Superior temporal gyrus (tissue), 1 donor: ENCODE measurements around the gene LAMC1.
"Not testable (repeated sequence)": the region's sequence is repeated elsewhere in the genome, so short reads cannot be mapped to it uniquely, and the experiment has no call there.

Source experiments
- DNase-seq: peaks from one replicate; pipeline ENCODE4 v3.0.0-alpha.2; 2016; ENCODE audit errors: extremely low spot score

LAMC1 gene

GRCh38 chr1:183043872-183044854 is 20.9 kb downstream of the LAMC1 start:
- no peak for DNase-seq

- no peak for DNase-seq
Measured at GRCh38 chr1:183044893-183045649, 21.9 kb downstream of the LAMC1 start.

- DNase-seq = no peak
Measured at GRCh38 chr1:183048087-183049085, 25.2 kb downstream of the LAMC1 start.

GRCh38 chr1:183051546-183051945 is 28.3 kb downstream of the LAMC1 start:
- no peak for DNase-seq

- DNase-seq = no peak
Measured at GRCh38 chr1:183052861-183053260, 29.6 kb downstream of the LAMC1 start.

GRCh38 chr1:183058851-183059502 is 35.8 kb downstream of the LAMC1 start:
- DNase-seq = no peak

GRCh38 chr1:183061194-183061593 is 38.0 kb downstream of the LAMC1 start:
- DNase-seq = no peak

GRCh38 chr1:183063349-183063748 is 40.1 kb downstream of the LAMC1 start:
- no peak for DNase-seq

- no peak for DNase-seq
Measured at GRCh38 chr1:183065168-183065706, 42.0 kb downstream of the LAMC1 start.

- not testable (repeated sequence) for DNase-seq
Measured at GRCh38 chr1:183066432-183066831, 43.2 kb downstream of the LAMC1 start.

- DNase-seq = no peak
Measured at GRCh38 chr1:183069562-183070216, 46.5 kb downstream of the LAMC1 start.

GRCh38 chr1:183070234-183070922 is 47.2 kb downstream of the LAMC1 start:
- DNase-seq = no peak

GRCh38 chr1:183070923-183071618 is 47.9 kb downstream of the LAMC1 start:
- DNase-seq = no peak

- DNase-seq = not testable (repeated sequence)
Measured at GRCh38 chr1:183072595-183072994, 49.4 kb downstream of the LAMC1 start.

GRCh38 chr1:183073320-183073719 is 50.1 kb downstream of the LAMC1 start:
- no peak for DNase-seq

GRCh38 chr1:183074215-183074614 is 51.0 kb downstream of the LAMC1 start:
- DNase-seq = no peak

- DNase-seq = no peak
Measured at GRCh38 chr1:183075861-183076260, 52.6 kb downstream of the LAMC1 start.

- no peak for DNase-seq
Measured at GRCh38 chr1:183077097-183077496, 53.9 kb downstream of the LAMC1 start.
